Activated T-cell treated with anti-CD3 and anti-CD28 coated beads for 24 hours (primary cell): ENCODE data around the gene PRDM15.
"Not testable (repeated sequence)": the region's sequence is repeated elsewhere in the genome, so short reads cannot be mapped to it uniquely, and the experiment has no call there.

ENCODE experiments used
- DNase-seq: peaks from one replicate; pipeline ENCODE4 v3.0.0-alpha.2; 2020; ENCODE audit warnings: low read depth

PRDM15 gene

DNA sequence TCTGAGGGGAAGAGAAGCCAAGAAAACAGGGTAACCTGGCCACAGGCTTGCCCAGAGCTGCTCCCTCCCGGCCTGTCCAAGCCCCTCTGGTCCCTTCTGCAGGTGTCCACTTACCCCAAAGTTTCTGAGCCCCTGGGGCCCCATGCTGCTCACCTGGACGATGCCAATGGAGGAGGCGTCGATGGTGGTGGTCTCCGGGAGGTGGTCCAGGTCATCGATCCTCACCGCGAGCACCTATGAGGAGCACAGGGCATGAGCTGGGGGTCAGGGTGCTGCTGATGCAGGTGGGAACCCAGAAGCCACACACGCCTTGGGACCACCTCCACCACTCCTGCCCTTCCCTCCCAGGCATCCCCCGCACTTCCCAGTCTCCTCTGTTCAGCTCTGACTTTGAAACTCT is 74.8 kb downstream of the PRDM15 start:
- no peak for DNase-seq

GRCh38 chr21:41803316-41803715 is 75.8 kb downstream of the PRDM15 start:
- no peak for DNase-seq

DNA sequence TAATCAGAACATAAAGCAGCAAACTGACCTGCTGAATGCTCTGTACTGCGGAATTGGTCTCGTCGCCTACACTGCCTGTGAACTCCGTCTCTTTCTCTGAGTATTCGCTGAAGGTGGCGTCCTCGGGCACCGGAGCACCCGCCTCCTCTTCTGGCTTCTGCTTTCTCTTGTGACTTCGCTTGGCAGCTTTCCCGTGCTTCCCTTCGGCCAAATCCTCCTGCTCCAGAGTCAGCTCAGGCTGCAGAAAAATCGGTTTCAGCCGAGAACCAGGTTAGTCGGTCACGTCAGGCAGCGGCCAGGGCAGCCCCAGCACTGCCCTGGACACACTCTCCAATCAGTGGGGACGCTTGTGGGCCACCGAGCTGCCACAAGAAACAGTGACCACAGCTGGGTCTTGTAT is 76.5 kb downstream of the PRDM15 start:
- DNase-seq, result no peak

DNA sequence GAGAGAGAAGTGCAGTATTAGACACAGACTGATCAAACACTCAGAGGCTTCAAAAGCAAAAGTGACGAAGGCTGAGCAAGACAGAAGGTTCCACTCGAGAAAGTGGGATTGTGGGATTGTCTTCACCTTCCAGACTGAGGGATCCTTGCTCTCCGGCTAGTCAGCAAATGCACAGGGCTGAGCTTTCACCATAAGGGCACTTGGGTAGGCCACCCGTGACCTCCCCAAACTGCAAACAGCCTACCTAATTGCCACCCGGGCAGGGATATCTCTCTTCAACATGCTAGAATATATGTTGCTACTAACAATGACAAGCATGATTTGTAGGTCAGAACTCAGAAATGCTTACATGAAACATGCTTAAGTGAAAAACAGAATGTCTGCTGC is 77.0 kb downstream of the PRDM15 start:
- DNase-seq, result no peak

DNA sequence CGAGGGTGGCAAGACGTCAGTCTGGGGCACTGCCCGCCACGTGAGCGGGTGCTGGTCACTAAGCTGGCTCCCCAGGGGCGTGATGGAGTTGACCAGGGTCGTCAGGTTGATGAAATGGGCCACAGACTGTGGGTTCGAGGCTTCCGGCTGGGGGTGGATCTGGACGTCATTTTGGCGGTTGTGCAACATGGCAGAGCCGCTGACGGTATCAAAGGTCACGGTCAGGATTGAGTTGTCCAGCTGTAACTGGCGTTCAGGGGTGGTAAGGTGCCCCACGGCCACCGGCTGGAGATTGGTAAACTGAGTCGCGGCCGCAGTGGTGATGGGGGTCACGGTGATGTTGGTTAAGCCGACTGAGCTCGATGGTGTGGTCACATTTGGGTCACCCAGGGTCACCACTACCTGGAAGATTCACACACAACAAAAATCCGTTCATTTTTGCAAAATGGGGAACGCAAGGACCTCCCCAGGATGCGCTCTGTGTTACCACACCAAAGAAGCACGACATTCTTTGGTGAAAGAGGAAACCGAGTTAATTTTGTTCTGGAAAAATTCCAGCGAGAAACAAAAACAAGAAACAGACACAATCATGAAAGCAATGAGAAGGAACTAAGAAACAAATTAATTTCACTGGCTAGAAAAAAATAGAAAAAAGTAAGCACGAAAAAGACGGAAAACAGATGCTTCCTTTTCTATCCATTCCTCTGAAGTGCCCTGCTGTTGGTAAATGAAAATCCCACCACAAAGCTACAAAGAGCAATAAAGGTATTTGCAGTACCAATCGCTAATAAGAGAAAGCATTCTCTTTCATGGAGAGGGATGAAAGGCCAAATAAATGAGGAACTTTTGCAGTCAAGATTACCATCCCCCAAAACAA is 77.6 kb downstream of the PRDM15 start:
- DNase-seq, result no peak

- DNase-seq, result no peak
Measured at GRCh38 chr21:41800425-41801320, 78.5 kb downstream of the PRDM15 start.

DNA sequence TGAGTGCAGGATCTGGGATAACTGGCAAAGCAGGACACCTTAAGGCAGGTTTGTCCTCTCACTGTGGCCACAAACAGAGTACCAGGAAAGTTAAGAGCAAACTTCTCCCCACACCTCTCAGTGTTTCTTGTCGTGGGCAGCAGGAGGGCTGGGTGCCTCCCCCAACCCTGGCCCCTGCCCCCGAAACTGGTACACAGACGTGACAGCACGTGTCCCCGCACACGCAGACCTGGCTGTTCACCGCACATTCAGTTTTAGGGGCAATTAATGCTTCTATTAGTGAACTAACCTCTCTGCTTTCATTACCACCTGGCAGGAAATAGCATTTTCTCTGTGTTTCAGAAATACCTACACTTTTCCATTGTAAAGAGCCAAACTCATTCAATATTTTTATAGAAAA is 79.4 kb downstream of the PRDM15 start:
- no peak for DNase-seq

- DNase-seq, result no peak
Measured at GRCh38 chr21:41798326-41798725, 80.8 kb downstream of the PRDM15 start.

DNA sequence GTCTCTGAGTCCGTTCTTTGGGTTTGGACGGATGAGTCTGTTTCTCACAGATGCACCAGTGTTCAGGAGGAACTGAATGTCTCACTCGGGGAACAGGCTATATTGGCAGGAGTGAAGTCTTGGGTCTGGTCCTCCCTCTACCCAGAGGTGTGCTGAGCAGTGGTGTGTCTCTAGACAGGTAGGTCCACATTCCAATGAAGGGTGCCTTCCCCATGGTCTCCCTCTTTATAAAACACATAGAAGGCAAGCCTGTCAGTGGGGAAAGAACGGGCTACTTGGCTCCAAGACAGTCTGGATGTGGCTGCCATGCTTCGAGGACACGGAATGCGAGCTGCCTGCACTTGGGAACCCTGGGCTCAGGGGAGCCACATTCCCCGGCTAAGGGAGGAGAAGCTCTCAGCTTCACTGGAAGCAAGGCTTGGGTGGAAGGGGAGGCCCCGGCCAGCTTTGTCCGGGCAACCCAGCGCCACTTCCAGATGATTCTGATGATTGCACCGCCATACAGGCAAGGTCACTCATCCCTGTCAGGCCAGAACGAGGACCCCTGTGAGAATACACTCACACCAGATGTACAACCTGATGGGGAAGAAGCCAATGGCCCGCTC is 82.6 kb downstream of the PRDM15 start:
- no peak for DNase-seq

GRCh38 chr21:41795726-41796125 is 83.4 kb downstream of the PRDM15 start:
- no peak for DNase-seq

GRCh38 chr21:41794600-41794999 is 84.5 kb downstream of the PRDM15 start:
- DNase-seq, result no peak

DNA sequence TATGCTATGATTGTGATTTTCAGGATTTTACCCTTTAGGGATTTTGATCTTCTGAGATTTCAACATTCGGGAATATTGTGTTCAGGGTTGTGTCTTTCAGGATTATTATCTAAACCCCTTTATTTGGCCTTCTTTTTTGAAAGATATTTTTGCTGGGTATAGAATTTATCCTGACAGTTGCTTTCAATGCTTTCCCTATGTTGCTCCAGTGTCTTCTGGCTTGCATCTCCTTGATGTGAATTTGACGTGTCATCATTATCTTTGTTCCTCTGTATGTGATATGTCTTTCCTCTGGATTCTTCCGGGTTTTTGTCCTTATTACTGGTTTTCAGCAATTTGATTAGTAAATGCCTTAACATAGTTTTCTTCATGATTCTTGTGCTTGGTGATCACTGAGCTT is 86.4 kb downstream of the PRDM15 start:
- DNase-seq, result no peak

GRCh38 chr21:41786509-41786987 is 92.6 kb downstream of the PRDM15 start:
- DNase-seq, result no peak

DNA sequence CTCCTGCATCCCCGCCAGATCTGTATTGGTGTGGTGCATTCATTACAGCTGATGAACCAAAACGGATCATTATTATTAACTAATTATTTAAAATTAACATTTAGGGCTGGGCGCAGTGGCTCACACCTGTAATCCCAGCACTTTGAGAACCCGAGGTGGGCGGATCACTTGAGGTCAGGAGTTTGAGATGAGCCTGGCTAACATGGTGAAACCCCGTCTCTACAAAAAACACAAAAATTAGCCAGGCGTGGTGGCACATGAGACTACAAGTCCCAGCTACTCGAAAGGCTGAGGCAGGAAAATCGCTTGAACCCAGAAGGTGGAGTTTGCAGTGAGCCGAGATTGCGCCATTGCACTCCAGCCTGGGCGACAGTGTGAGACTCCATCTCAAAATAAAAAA is 93.9 kb downstream of the PRDM15 start:
- not testable (repeated sequence) for DNase-seq

DNA sequence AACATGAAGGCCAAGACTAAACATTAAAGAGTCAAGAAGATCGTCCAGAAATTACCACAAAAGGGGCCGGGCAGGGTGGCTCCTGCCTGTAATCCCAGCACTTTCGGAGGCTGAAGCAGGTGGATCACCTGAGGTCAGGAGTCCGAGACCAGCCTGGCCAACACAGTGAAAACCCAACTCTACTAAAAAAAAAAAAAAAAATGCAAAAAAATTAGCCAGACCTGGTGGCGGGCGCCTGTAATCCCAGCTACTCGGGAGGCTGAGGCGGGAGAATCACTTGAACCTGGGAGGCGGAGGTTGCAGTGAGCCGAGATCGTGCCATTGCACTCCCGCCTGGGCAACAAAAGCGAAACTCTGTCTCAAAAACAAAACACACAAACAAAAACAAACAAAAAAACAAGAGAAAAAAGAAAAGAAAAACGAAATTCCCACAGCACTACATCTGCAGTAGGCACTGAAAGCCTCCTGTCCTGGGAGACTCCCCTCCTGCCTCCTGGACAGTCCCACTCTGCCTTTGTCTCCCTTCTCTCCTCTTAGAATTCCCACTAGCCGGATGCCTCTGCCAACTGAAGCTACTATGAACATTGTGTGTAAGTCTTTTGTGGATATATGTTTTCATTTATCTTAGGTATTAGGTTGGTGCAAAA is 94.6 kb downstream of the PRDM15 start:
- no peak for DNase-seq

DNA sequence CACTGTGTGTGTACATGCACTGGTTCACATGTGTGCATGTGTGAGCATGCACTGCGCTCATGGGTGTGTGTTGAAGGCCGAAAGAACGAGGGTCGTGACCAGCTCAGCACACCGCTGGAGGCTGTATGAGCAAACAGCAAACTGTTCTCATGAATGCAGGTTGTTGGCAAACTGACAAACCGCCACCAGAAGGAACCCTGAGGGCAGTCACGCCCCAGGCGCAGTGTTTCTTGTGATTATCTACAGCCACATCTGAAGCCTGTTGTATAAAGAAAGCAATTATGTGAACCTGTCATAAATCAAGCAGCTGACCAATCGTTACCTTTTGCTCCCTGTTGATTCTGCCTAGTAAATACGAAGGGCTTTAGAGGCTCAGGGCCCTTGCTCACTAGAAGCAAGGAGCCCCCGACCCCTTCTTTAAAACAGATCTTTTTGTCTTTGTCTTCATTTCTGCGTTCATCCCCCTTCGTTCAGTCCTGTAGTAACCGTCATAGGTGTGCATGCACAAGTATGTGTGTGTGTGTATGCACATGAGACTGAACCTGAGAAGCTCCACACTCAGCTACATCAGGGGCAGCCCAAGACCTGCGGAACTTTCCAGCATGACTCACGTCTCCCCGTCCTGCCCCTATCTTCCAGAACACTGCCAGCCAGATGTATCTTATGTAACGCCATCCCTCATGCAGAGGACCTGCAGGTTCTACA is 95.5 kb downstream of the PRDM15 start:
- no peak for DNase-seq

DNA sequence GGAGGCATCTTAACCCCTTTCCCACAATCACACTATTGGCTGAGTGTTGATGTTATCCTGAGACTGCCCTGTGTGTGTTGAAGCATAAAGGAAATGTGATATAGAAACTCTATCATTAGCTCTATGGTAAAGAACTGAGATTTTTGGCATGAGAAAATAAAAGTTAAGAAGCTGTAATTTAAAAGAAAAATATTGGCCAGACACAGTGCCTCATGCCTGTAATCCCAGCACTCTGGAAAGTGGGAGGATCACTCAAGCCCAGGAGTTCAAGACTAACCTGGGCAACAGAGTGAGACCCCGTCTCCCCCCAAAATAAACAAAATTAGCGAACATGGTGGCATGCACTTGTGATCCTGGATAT is 98.1 kb downstream of the PRDM15 start:
- DNase-seq, result no peak

DNA sequence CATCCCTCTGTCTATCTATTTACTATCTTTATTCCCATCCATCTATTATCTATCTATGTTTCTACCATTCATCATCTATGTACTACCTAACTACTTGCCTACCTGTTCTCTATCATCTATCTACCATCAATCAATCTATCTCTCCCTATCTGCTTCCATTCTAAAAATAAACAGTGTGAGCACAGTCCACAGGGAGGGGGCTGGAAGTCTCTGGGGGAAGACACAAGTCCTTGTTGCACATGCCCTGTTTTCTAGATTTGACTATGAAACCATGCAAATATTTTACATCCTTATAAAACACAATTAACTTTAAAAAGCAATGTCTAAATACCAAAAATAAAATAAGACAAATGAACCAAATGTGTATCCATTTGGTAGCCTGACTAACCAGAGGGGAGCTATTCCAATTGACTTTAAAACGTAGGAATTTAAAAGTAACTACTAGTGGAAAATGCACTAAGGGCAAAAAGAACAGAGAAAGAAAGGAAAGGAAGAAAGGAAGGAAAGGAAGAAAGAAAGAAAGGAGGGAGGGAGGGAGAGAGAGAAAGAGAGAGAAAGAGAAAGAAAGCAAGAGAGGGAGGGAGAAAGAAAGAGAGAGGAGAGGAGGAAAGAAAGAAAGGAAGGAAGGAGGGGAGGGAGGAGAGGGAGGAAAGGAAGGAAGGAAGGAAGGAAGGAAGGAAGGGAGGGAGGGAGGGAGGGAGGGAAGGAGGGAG is 98.7 kb downstream of the PRDM15 start:
- no peak for DNase-seq

- DNase-seq, result no peak
Measured at GRCh38 chr21:41779659-41780058, 99.5 kb downstream of the PRDM15 start.

DNA sequence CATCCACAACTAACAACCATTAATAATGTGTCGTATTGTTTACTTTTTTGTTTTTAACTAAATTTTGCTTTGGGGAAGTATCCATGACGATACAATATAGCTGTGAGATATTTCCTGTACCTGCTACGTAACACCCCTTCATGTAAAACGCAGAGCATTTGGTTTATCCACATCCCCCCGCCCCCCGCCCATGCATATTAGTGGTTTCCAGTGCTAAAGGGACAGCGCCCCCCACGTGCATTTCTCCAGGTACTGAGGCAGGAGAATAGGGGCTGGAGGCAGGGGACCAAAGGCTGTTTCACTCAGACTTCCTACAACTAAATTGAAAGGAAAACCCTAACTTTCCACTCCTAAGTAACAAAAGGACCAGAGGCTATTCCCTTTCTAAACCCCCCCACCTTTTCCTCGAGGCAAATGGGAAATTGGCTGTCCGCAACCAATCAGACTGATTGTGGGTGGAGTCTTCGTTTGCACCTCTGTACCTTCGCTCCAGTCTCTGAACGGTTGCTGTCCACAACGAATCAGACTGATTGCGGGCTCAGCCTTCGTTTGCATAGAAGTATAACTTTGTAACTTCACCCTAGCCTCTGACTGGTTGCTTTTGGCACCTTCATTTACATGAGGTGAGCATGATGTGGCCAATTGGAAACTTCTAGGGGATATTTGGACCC is 100.1 kb downstream of the PRDM15 start:
- no peak for DNase-seq
